ENCODE measurements around the gene TIMM13. TPM values are rescaled to one million over a fixed set of nuclear protein-coding genes. Genes with fewer than 3 reads are reported as not detected.
"Not testable (repeated sequence)": the region's sequence is repeated elsewhere in the genome, so short reads cannot be mapped to it uniquely, and the experiment has no call there.

Gene TIMM13
- polyA plus RNA-seq, 1 of the 3 experiments (the other 2 are of a cell fraction), result 76.9 TPM

DNA sequence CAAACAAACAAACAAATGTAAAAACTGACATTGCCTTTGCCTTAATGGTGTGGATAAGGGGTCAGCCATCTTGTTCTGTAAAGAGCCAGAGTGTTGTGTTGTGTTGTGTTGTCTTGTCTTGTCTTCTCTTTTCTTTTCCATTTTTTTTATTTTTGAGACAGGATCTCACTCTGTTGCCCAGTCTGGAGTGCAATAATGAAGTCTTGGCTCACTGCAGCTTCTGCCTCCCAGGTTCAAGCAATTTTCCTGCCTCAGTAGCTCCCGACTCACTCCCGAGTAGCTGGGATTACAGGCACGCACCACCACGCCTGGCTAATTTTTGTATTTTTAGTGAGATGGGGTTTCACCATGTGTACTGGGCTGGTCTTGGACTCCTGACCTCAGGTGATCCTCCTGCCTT, 27.8 kb downstream of the TIMM13 start:
- Histone ChIP-seq H3K4me3 (ENCODE audit: low read depth in 2 of 2, low read length in 1 of 2) (no peak overlapping the region), H3K36me3 (replicated peaks in 1 of 2; ENCODE audit: control insufficient read depth in 1 of 2, insufficient read depth in 2 of 2, low read length in 1 of 2) (no peaks in the 10 kb centered on the region), H3K4me2 (no peak overlapping the region), H3F3A (replicated peaks; ENCODE audit: insufficient read depth) (no peaks in the 10 kb centered on the region), H3K4me1 (ENCODE audit: control insufficient read depth in 1 of 2, insufficient read depth in 2 of 2, low read depth in 1 of 2, low read length in 1 of 2) (no peaks in the 10 kb centered on the region), H4K20me1 (ENCODE audit: insufficient read depth) (no peaks in the 10 kb centered on the region), H3K79me2 (ENCODE audit: insufficient read depth) (no peaks in the 10 kb centered on the region), H3K27me3 (ENCODE audit: insufficient read depth) (no peaks in the 10 kb centered on the region), H3K9me2 (no peaks in the 10 kb centered on the region), H3K9ac (no peak overlapping the region), H3K9me3 (no peaks in the 10 kb centered on the region), H2AFZ (ENCODE audit: low read depth) (no peak overlapping the region), H3K27ac (ENCODE audit: low read depth in 2 of 2, low read length in 1 of 2) (no peak overlapping the region)
- no peak for TF ChIP-seq RCOR1 (IDR thresholded peaks at IDR 0.05; ENCODE audit: low read length)
- no peak for TF ChIP-seq SMC3 (IDR thresholded peaks at IDR 0.05; ENCODE audit: low read depth, low read length)
- TF ChIP-seq SIN3A (IDR thresholded peaks at IDR 0.05; ENCODE audit: borderline replicate concordance, low read depth, low read length), result no peak
- no peak for TF ChIP-seq FOSL2 (IDR thresholded peaks at IDR 0.05; ENCODE audit: borderline replicate concordance, low read depth)
- TF ChIP-seq RFX5 (IDR thresholded peaks at IDR 0.05; ENCODE audit: low read length), result no peak
- TF ChIP-seq TAF1 (IDR thresholded peaks at IDR 0.05; ENCODE audit: borderline replicate concordance, low read depth, low read length), result no peak
- no peak for TF ChIP-seq GABPA (IDR thresholded peaks at IDR 0.05; ENCODE audit: low read depth)
- TF ChIP-seq NRF1 (IDR thresholded peaks at IDR 0.05; ENCODE audit: low read depth, low read length), result no peak
- no peak for TF ChIP-seq RXRA (IDR thresholded peaks at IDR 0.05; ENCODE audit: borderline replicate concordance, low read depth)
- no peak for TF ChIP-seq TEAD4 (IDR thresholded peaks at IDR 0.05; ENCODE audit: borderline replicate concordance, insufficient read depth)
- TF ChIP-seq ZBTB33 (IDR thresholded peaks at IDR 0.05; ENCODE audit: borderline replicate concordance, low read depth), result no peak
- no peak for TF ChIP-seq TCF12 (IDR thresholded peaks at IDR 0.05)
- TF ChIP-seq, protein P1, sequence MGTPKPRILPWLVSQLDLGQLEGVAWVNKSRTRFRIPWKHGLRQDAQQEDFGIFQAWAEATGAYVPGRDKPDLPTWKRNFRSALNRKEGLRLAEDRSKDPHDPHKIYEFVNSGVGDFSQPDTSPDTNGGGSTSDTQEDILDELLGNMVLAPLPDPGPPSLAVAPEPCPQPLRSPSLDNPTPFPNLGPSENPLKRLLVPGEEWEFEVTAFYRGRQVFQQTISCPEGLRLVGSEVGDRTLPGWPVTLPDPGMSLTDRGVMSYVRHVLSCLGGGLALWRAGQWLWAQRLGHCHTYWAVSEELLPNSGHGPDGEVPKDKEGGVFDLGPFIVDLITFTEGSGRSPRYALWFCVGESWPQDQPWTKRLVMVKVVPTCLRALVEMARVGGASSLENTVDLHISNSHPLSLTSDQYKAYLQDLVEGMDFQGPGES (IDR thresholded peaks at IDR 0.05; ENCODE audit: low read depth, low read length), result no peak
- TF ChIP-seq JUND (IDR thresholded peaks at IDR 0.05), result no peak
- no peak for DNase-seq
- CTCF ChIA-PET, result interaction anchor here (0.7 to 1.3 kb wide), 5 partner anchors 8 to 249 kb away, joined by 3 to 8 read pairs (median 3); no protein-coding TSS in a partner anchor
- WGBS (ENCODE audit: low lambda C conversion rate), result 95% methylated on average over 4 of the region's 4 CpGs
- POLR2A ChIA-PET, result no interaction called here

DNA sequence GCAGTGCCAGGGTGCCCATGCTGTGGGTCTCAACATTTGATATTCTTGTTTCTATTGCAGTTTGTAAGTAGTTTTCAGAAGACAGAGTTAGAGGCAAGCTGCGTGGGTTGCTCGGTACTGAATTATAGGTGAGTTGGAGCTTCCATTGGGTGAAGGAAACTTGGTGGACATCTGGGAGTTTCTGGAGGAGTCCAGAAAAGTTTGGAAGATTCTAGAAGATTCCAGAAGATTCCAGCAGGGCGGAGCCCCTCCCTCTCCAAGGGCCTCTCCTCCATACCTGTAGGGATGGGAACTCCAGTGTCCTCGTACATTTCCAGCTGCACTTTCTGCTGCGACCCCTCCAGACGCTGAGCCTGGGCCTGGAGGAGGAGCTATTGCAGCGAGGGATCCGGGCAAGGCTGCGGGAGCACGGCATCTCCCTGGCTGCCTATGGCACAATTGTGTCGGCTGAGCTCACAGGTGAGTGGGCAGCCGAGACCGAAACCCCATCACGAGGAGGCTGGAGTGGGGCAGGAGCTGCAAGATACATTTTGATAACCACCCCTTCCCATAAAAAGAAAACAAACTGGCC, 28.6 kb downstream of the TIMM13 start:
- Histone ChIP-seq H3K79me2 (ENCODE audit: insufficient read depth) (no peaks in the 10 kb centered on the region), H2AFZ (ENCODE audit: low read depth) (no peak overlapping the region), H3K9me3 (no peaks in the 10 kb centered on the region), H3F3A (replicated peaks; ENCODE audit: insufficient read depth) (no peaks in the 10 kb centered on the region), H3K4me3 (ENCODE audit: low read depth in 2 of 2, low read length in 1 of 2) (no peak overlapping the region), H3K27me3 (ENCODE audit: insufficient read depth) (no peaks in the 10 kb centered on the region), H4K20me1 (ENCODE audit: insufficient read depth) (no peaks in the 10 kb centered on the region), H3K4me2 (no peak overlapping the region), H3K9ac (no peak overlapping the region), H3K4me1 (ENCODE audit: control insufficient read depth in 1 of 2, insufficient read depth in 2 of 2, low read depth in 1 of 2, low read length in 1 of 2) (no peaks in the 10 kb centered on the region), H3K9me2 (no peaks in the 10 kb centered on the region), H3K27ac (ENCODE audit: low read depth in 2 of 2, low read length in 1 of 2) (no peak overlapping the region), H3K36me3 (replicated peaks in 1 of 2; ENCODE audit: control insufficient read depth in 1 of 2, insufficient read depth in 2 of 2, low read length in 1 of 2) (no peaks in the 10 kb centered on the region)
- ChIA-PET POLR2A (no interaction called here), CTCF (interaction anchor here (0.7 to 1.6 kb wide), 4 partner anchors 9 to 156 kb away, joined by 3 to 8 read pairs (median 3); no protein-coding TSS in a partner anchor)
- peak in 1 of 2 experiments; percentile 68; a peak in 1 of 4 replicates for TF ChIP-seq EP300 (IDR thresholded peaks at IDR 0.05; ENCODE audit: borderline replicate concordance in 1 of 2, low read depth in 1 of 2, low read length in 1 of 2)
- TF ChIP-seq ZBTB33 (IDR thresholded peaks at IDR 0.05; ENCODE audit: borderline replicate concordance, low read depth), result no peak
- 79% methylated on average over 12 of the region's 14 CpGs for WGBS (ENCODE audit: low lambda C conversion rate)
- no peak for DNase-seq

DNA sequence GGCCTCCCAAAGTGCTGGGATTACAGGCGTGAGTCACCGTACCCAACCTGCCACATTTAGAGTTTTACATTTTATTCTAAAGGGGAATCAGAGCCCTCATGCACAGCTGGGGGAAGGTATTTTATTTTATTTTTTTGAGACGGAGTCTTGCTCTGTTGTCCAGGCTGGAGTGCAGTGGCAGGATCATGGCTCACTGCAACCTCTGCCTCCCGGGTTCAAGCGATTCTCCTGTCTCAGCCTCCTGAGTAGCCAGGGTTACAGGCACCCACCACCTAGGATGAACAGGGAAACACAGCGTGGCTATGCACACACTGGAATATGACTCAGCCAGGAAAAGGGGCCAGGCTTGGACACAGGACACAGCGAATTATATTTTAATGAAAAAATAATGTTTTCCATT, 30.2 kb downstream of the TIMM13 start:
- H3K4me3 ChIP-seq (ENCODE audit: low read depth in 2 of 2, low read length in 1 of 2); DNase-seq; H3K36me3 ChIP-seq (replicated peaks in 1 of 2; ENCODE audit: control insufficient read depth in 1 of 2, insufficient read depth in 2 of 2, low read length in 1 of 2); H2AFZ ChIP-seq (ENCODE audit: low read depth); H3K9me2 ChIP-seq; H3K9ac ChIP-seq; H3K9me3 ChIP-seq; POLR2A ChIA-PET; H3F3A ChIP-seq (replicated peaks; ENCODE audit: insufficient read depth); H3K27ac ChIP-seq (ENCODE audit: low read depth in 2 of 2, low read length in 1 of 2); H4K20me1 ChIP-seq (ENCODE audit: insufficient read depth); H3K4me1 ChIP-seq (ENCODE audit: control insufficient read depth in 1 of 2, insufficient read depth in 2 of 2, low read depth in 1 of 2, low read length in 1 of 2); H3K79me2 ChIP-seq (ENCODE audit: insufficient read depth); H3K4me2 ChIP-seq; H3K27me3 ChIP-seq (ENCODE audit: insufficient read depth): not testable (repeated sequence)
- WGBS (ENCODE audit: low lambda C conversion rate), result 75% methylated on average over 7 of the region's 7 CpGs
- CTCF ChIA-PET, result interaction anchor here (1.8 kb wide), 1 partner anchor 103 kb away, joined by 3 read pairs; no protein-coding TSS in a partner anchor

Measured in SK-N-SH (cell line).